Common myeloid progenitor, CD34-positive (primary cell): Measurements from ENCODE around the gene BBS9.

ENCODE experiments used
- CTCF ChIA-PET: fragments of 350-600 bp; sonication (Branson Sonifier 250); formaldehyde crosslinking; loops from one replicate; lab custom pipeline; 2021; ENCODE audit warnings: antibody characterized with exemption; lab: Charles Lee
- POLR2A ChIA-PET: fragments of 350-600 bp; sonication (Branson Sonifier 250); formaldehyde crosslinking; loops from one replicate; lab custom pipeline; 2021; ENCODE audit warnings: antibody characterized with exemption; lab: Charles Lee
- DNase-seq, 3 donors: peaks; one replicate each; pipeline versions ENCODE4 v3.0.0 to v3.0.0-alpha.2; 2013
- H3K27ac ChIP-seq, 2 experiments: 1 replicate in 1 of 2; 2 replicates in 1 of 2; pipeline ENCODE4 v1.7.0; 2013; ENCODE audit warnings: inconsistent platforms in 2 of 2, low read length in 2 of 2, mild to moderate bottlenecking in 2 of 2, low read depth in 1 of 2, moderate library complexity in 1 of 2; ENCODE audit not compliant: severe bottlenecking in 2 of 2, insufficient read depth in 1 of 2, poor library complexity in 1 of 2
- H3K27me3 ChIP-seq, 5 experiments: replicated peaks in 2 of 5; 1 replicate in 3 of 5; 2 replicates in 2 of 5; pipeline versions ENCODE4 v1.6.1 to v1.7.0; 2013; ENCODE audit warnings: low read length in 4 of 5, mild to moderate bottlenecking in 2 of 5, moderate library complexity in 2 of 5, inconsistent platforms in 1 of 5; ENCODE audit not compliant: insufficient read depth in 5 of 5, control insufficient read depth in 4 of 5
- H3K36me3 ChIP-seq, 4 experiments: 1 replicate in 2 of 4; 2 replicates in 2 of 4; pipeline versions ENCODE4 v1.6.1 to v1.7.0; 2013; ENCODE audit warnings: low read length in 3 of 4, control low read depth in 1 of 4, mild to moderate bottlenecking in 1 of 4; ENCODE audit not compliant: control insufficient read depth in 4 of 4, insufficient read depth in 4 of 4
- H3K4me1 ChIP-seq, 4 experiments: 1 replicate in 3 of 4; 2 replicates in 1 of 4; pipeline versions ENCODE4 v1.6.1 to v1.7.1; 2013; ENCODE audit warnings: low read length in 3 of 4, mild to moderate bottlenecking in 3 of 4, control low read depth in 1 of 4, inconsistent platforms in 1 of 4, moderate library complexity in 1 of 4; ENCODE audit not compliant: control insufficient read depth in 4 of 4, insufficient read depth in 4 of 4; ENCODE audit errors: control extremely low read depth in 1 of 4
- H3K4me3 ChIP-seq, 7 experiments: 1 replicate in 4 of 7; 2 replicates in 3 of 7; pipeline versions ENCODE4 v1.5.1 to v1.7.0; 2013; ENCODE audit warnings: mild to moderate bottlenecking in 7 of 7, low read length in 6 of 7, moderate library complexity in 6 of 7, inconsistent platforms in 2 of 7, low read depth in 2 of 7, control low read depth in 1 of 7; ENCODE audit not compliant: insufficient read depth in 4 of 7, control insufficient read depth in 1 of 7; ENCODE audit errors: extremely low read depth in 1 of 7
- H3K9me3 ChIP-seq, 5 experiments: 1 replicate in 4 of 5; 2 replicates in 1 of 5; pipeline versions ENCODE4 v1.6.1 to v1.7.1; 2013; ENCODE audit warnings: low read length in 4 of 5, mild to moderate bottlenecking in 2 of 5, inconsistent platforms in 1 of 5, low read depth in 1 of 5, moderate library complexity in 1 of 5; ENCODE audit not compliant: control insufficient read depth in 4 of 5, insufficient read depth in 2 of 5; ENCODE audit errors: control extremely low read depth in 1 of 5
- WGBS: methylation state at CpG from one replicate; pipeline ENCODE4 v1.1.5; 2013; ENCODE audit not compliant: insufficient coverage; 5-methylcytosine and 5-hydroxymethylcytosine counted together

The BBS9 gene

GRCh38 chr7:33604056-33604455 is 474.7 kb downstream of the BBS9 start:
- peaks cover 0 to 3% (median 0%) of the 10 kb centered on the region in 5 experiments for H3K9me3 ChIP-seq
- ChIA-PET CTCF (no interaction called here), POLR2A (no interaction called here)
- H3K27me3 ChIP-seq: no peaks in the 10 kb centered on the region
- no peak overlapping the region for H3K27ac ChIP-seq
- H3K4me1 ChIP-seq: no peaks in the 10 kb centered on the region
- no CpG with 5 or more reads among the region's 2 CpGs for WGBS
- H3K4me3 ChIP-seq: no peak overlapping the region
- no peak for DNase-seq
- H3K36me3 ChIP-seq: peaks cover 0 to 3% (median 0%) of the 10 kb centered on the region in 4 experiments

GRCh38 chr7:33610918-33611317 is 481.6 kb downstream of the BBS9 start:
- Histone ChIP-seq H3K36me3 (no peaks in the 10 kb centered on the region), H3K4me1 (no peaks in the 10 kb centered on the region), H3K4me3 (no peak overlapping the region), H3K9me3 (peaks cover 0 to 3% (median 0%) of the 10 kb centered on the region in 5 experiments), H3K27me3 (no peaks in the 10 kb centered on the region), H3K27ac (no peak overlapping the region)
- no peak for DNase-seq
- WGBS: 100% methylated on average over 3 of the region's 3 CpGs
- CTCF ChIA-PET: no interaction called here
- POLR2A ChIA-PET: no interaction called here

- no peak for DNase-seq
- Histone ChIP-seq H3K9me3 (peaks cover 0 to 3% (median 0%) of the 10 kb centered on the region in 5 experiments), H3K27ac (no peak overlapping the region), H3K36me3 (no peaks in the 10 kb centered on the region), H3K4me1 (no peaks in the 10 kb centered on the region), H3K27me3 (no peaks in the 10 kb centered on the region), H3K4me3 (no peak overlapping the region)
- POLR2A ChIA-PET: no interaction called here
- CTCF ChIA-PET: no interaction called here
- WGBS: no CpG with 5 or more reads among the region's 1 CpG
Measured at GRCh38 chr7:33612442-33612841, 483.1 kb downstream of the BBS9 start.

- POLR2A ChIA-PET: no interaction called here
- H3K4me3 ChIP-seq: no peak overlapping the region
- H3K27me3 ChIP-seq: no peaks in the 10 kb centered on the region
- no peaks in the 10 kb centered on the region for H3K4me1 ChIP-seq
- H3K36me3 ChIP-seq: no peaks in the 10 kb centered on the region
- CTCF ChIA-PET: no interaction called here
- 100% methylated on average over 3 of the region's 6 CpGs for WGBS
- DNase-seq: no peak
- peaks cover 0 to 3% (median 0%) of the 10 kb centered on the region in 5 experiments for H3K9me3 ChIP-seq
- H3K27ac ChIP-seq: no peak overlapping the region
Measured at GRCh38 chr7:33614357-33615117, 485.2 kb downstream of the BBS9 start.

GRCh38 chr7:33616752-33617151 is 487.4 kb downstream of the BBS9 start:
- WGBS: no CpG with 5 or more reads among the region's 2 CpGs
- POLR2A ChIA-PET: no interaction called here
- peaks cover 0 to 7% (median 0%) of the 10 kb centered on the region in 5 experiments for H3K9me3 ChIP-seq
- CTCF ChIA-PET: no interaction called here
- no peak overlapping the region for H3K4me3 ChIP-seq
- no peak for DNase-seq
- no peaks in the 10 kb centered on the region for H3K4me1 ChIP-seq
- no peaks in the 10 kb centered on the region for H3K36me3 ChIP-seq
- H3K27me3 ChIP-seq: no peaks in the 10 kb centered on the region
- H3K27ac ChIP-seq: no peak overlapping the region

GRCh38 chr7:33619264-33619663 is 489.9 kb downstream of the BBS9 start:
- WGBS: no CpG with 5 or more reads among the region's 2 CpGs
- POLR2A ChIA-PET: no interaction called here
- no peak overlapping the region for H3K27ac ChIP-seq
- CTCF ChIA-PET: no interaction called here
- peaks cover 0 to 7% (median 0%) of the 10 kb centered on the region in 5 experiments for H3K9me3 ChIP-seq
- H3K4me1 ChIP-seq: no peaks in the 10 kb centered on the region
- no peaks in the 10 kb centered on the region for H3K27me3 ChIP-seq
- DNase-seq: no peak
- no peak overlapping the region for H3K4me3 ChIP-seq
- no peaks in the 10 kb centered on the region for H3K36me3 ChIP-seq

- no CpG with 5 or more reads among the region's 1 CpG for WGBS
- CTCF ChIA-PET: no interaction called here
- no peak for DNase-seq
Measured at GRCh38 chr7:33623267-33623666, 493.9 kb downstream of the BBS9 start.

More at GRCh38 chr7:33623267-33623666, 493.9 kb downstream of the BBS9 start:
- POLR2A ChIA-PET: no interaction called here
- H3K9me3 ChIP-seq: peaks cover 0 to 7% (median 0%) of the 10 kb centered on the region in 5 experiments
- no peaks in the 10 kb centered on the region for H3K36me3 ChIP-seq
- no peak overlapping the region for H3K27ac ChIP-seq
- H3K4me1 ChIP-seq: no peaks in the 10 kb centered on the region
- no peaks in the 10 kb centered on the region for H3K27me3 ChIP-seq
- H3K4me3 ChIP-seq: no peak overlapping the region
